ENCODE data around the gene C1orf159. TPM values are rescaled to one million over a fixed set of nuclear protein-coding genes. Genes with fewer than 3 reads are reported as not detected.

The C1orf159 gene
- total and polyA plus RNA-seq, 2 donors from 2014 or later, result 8.6 to 14.8 TPM

DNA sequence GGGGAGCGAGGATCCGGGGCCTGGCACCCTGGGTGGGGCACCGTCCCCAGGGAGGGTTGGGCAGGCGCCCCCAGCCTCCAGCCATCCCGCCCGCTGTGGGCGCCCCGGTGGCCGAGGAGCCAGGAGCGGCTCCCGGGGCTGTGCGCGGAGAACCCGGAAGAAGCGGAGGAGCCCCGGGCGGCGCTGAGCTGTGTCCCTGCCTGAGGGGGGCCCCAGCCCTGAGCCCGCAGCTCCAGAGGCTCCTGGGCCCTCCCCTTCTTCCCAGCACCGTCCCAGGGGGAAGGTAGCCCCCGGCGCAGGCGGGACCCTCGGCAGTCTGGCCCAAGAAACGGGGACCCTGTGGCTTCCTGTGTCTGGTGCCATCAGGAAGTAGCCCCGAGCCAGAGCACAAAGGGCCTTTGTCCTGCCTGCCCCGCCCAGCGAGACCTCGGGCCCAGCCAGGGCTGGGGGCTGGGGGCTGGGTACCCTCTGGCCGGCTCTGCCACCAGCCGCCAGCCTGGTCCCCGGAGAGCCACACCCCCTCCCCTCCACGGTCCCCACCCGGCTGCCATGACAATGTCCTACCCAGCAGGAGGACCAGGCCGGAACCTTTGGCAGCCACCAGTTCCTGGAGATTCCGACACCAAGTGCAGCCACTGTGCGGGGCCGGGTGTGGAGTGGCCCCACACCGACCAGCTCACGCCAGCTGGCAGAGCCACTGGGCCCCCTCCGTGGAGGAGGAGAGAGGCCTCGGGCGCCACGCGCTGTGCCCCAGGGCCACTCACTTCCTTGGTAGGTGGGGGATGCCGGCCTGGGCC lies 42.2 kb upstream of the C1orf159 start:
- Histone ChIP-seq H3K27ac (ENCODE audit: low read depth in 2 of 2, low read length in 2 of 2) (peak overlapping the region; percentile 85 to 86), H3K4me3 (ENCODE audit: low read length in 3 of 3) (peak overlapping the region in 1 of 3 donors; percentile 60), H3K9ac (ENCODE audit: low read length in 3 of 3) (peak overlapping the region in 2 of 3 donors; percentile 41 to 82), H3K36me3 (ENCODE audit: control insufficient read depth in 2 of 3, insufficient read depth in 3 of 3, low read length in 3 of 3) (no peaks in the 10 kb centered on the region), H3K4me1 (ENCODE audit: control insufficient read depth in 2 of 3, insufficient read depth in 2 of 3, low read depth in 1 of 3, low read length in 3 of 3) (peaks cover 0 to 8% (median 0%) of the 10 kb centered on the region in 3 donors), H3K27me3 (ENCODE audit: control insufficient read depth, insufficient read depth, low read length) (no peaks in the 10 kb centered on the region), H3K9me3 (ENCODE audit: control insufficient read depth in 2 of 3, insufficient read depth in 1 of 3, low read length in 3 of 3) (no peaks in the 10 kb centered on the region)
- FAIRE-seq, result no peak
- intact Hi-C loops (cut with DNase I), result no loop called here
- peak; percentile 70 to 94 (median 76) for DNase-seq
- no peak for TF ChIP-seq CTCF (IDR thresholded peaks at IDR 0.05; ENCODE audit: borderline replicate concordance, extremely low read depth, insufficient read depth)

- DNase-seq, result peak; percentile 82 to 97 (median 91)
- Histone ChIP-seq H3K36me3 (ENCODE audit: control insufficient read depth in 2 of 3, insufficient read depth in 3 of 3, low read length in 3 of 3) (no peaks in the 10 kb centered on the region), H3K27me3 (ENCODE audit: control insufficient read depth, insufficient read depth, low read length) (no peaks in the 10 kb centered on the region), H3K9ac (ENCODE audit: low read length in 3 of 3) (peak overlapping the region in 2 of 3 donors; percentile 80 to 82), H3K9me3 (ENCODE audit: control insufficient read depth in 2 of 3, insufficient read depth in 1 of 3, low read length in 3 of 3) (no peaks in the 10 kb centered on the region), H3K4me3 (ENCODE audit: low read length in 3 of 3) (peak overlapping the region; percentile 20 to 60 (median 36)), H3K27ac (ENCODE audit: low read depth in 2 of 2, low read length in 2 of 2) (peak overlapping the region; percentile 85 to 86), H3K4me1 (ENCODE audit: control insufficient read depth in 2 of 3, insufficient read depth in 2 of 3, low read depth in 1 of 3, low read length in 3 of 3) (peaks cover 0 to 8% (median 0%) of the 10 kb centered on the region in 3 donors)
- no peak for FAIRE-seq
- TF ChIP-seq CTCF (IDR thresholded peaks at IDR 0.05; ENCODE audit: borderline replicate concordance, extremely low read depth, insufficient read depth), result no peak
- intact Hi-C loops (cut with DNase I), result no loop called here
These were observed 41.6 kb upstream of the C1orf159 start for GRCh38 chr1:1157426-1157913.

- H3K9ac ChIP-seq (ENCODE audit: low read length in 3 of 3), result no peak overlapping the region
- H3K9me3 ChIP-seq (ENCODE audit: control insufficient read depth in 2 of 3, insufficient read depth in 1 of 3, low read length in 3 of 3), result no peaks in the 10 kb centered on the region
- H3K27ac ChIP-seq (ENCODE audit: low read depth in 2 of 2, low read length in 2 of 2), result peak overlapping the region in 1 of 2 donors; percentile 67
- DNase-seq (no peak), FAIRE-seq (no peak)
- peaks cover 0 to 8% (median 0%) of the 10 kb centered on the region in 3 donors for H3K4me1 ChIP-seq (ENCODE audit: control insufficient read depth in 2 of 3, insufficient read depth in 2 of 3, low read depth in 1 of 3, low read length in 3 of 3)
- H3K4me3 ChIP-seq (ENCODE audit: low read length in 3 of 3), result no peak overlapping the region
- no peak for TF ChIP-seq CTCF (IDR thresholded peaks at IDR 0.05; ENCODE audit: borderline replicate concordance, extremely low read depth, insufficient read depth)
- intact Hi-C loops (cut with DNase I), result no loop called here
- no peaks in the 10 kb centered on the region for H3K36me3 ChIP-seq (ENCODE audit: control insufficient read depth in 2 of 3, insufficient read depth in 3 of 3, low read length in 3 of 3)
- no peaks in the 10 kb centered on the region for H3K27me3 ChIP-seq (ENCODE audit: control insufficient read depth, insufficient read depth, low read length)
These were observed 41.1 kb upstream of the C1orf159 start for GRCh38 chr1:1157033-1157365.

Measured in kidney (tissue), 14 donors.